Kidney (tissue), 14 donors: Measurements from ENCODE around the gene CDYL2. TPM values are rescaled to one million over a fixed set of nuclear protein-coding genes. Genes with fewer than 3 reads are reported as not detected.
A peak's percentile ranks its signal among the peaks of the same experiment; 100 is the strongest.

ENCODE experiments used
- DNase-seq, 5 donors: peaks; one replicate each; pipeline ENCODE4 v3.0.0-alpha.2; 2013 to 2020
- FAIRE-seq: peaks from 2 replicates; lab custom pipeline; 2012; peaks lifted over from hg19 to GRCh38; lab: Jason Lieb, UNC
- H3K27ac ChIP-seq, 2 donors: one replicate each; pipeline ENCODE4 v1.7.0; 2013; ENCODE audit warnings: low read depth in 2 of 2, low read length in 2 of 2, inconsistent platforms in 1 of 2
- H3K27me3 ChIP-seq: one replicate; pipeline ENCODE4 v1.7.1; 2013; ENCODE audit warnings: low read length, inconsistent platforms; ENCODE audit not compliant: control insufficient read depth, insufficient read depth
- H3K36me3 ChIP-seq, 3 donors: one replicate each; pipeline versions ENCODE4 v1.7.0 to v1.7.1; 2013; ENCODE audit warnings: low read length in 3 of 3, control low read depth in 1 of 3, inconsistent platforms in 1 of 3; ENCODE audit not compliant: insufficient read depth in 3 of 3, control insufficient read depth in 2 of 3
- H3K4me1 ChIP-seq, 3 donors: one replicate each; pipeline versions ENCODE4 v1.7.0 to v1.7.1; 2013; ENCODE audit warnings: low read length in 3 of 3, inconsistent platforms in 1 of 3, low read depth in 1 of 3; ENCODE audit not compliant: control insufficient read depth in 2 of 3, insufficient read depth in 2 of 3
- H3K4me3 ChIP-seq, 3 donors: one replicate each; pipeline versions ENCODE4 v1.7.0 to v1.8.1; 2013; ENCODE audit warnings: low read length in 3 of 3, control low read depth in 1 of 3, inconsistent platforms in 1 of 3
- H3K9ac ChIP-seq, 3 donors: one replicate each; pipeline versions ENCODE4 v1.7.0 to v1.7.1; 2013; ENCODE audit warnings: low read length in 3 of 3, control low read depth in 1 of 3, inconsistent platforms in 1 of 3
- H3K9me3 ChIP-seq, 3 donors: one replicate each; pipeline versions ENCODE4 v1.7.0 to v1.7.1; 2013; ENCODE audit warnings: low read length in 3 of 3, control low read depth in 1 of 3, inconsistent platforms in 1 of 3; ENCODE audit not compliant: control insufficient read depth in 2 of 3, insufficient read depth in 1 of 3
- CTCF ChIP-seq: IDR thresholded peaks from 3 replicates; pipeline ENCODE4 v1.5.1; 2012; ENCODE audit warnings: mild to moderate bottlenecking, moderate library complexity, borderline replicate concordance; ENCODE audit not compliant: insufficient read depth; ENCODE audit errors: extremely low read depth
- intact Hi-C: fragments of 100-400 bp; cut with DNase I; formaldehyde crosslinking; loops from one replicate; pipeline ENCODE4 v1.11.1; 2022
- polyA plus RNA-seq: library from polyadenylated mRNA; stranded (reverse); fragments of 350-450 nt; fragmentation: Illumina TruSeq; extraction: RNeasy Lipid Tissue Mini Kit (QIAGEN cat#74804); gene quantifications from one replicate; pipeline ENCODE4 v1.2.3, GENCODE V29; 2014; ENCODE audit warnings: low read depth, low replicate concordance; ENCODE audit not compliant: insufficient read depth
- total RNA-seq: library from RNA; stranded (reverse); fragmentation: NEBNext Ultra II Directional; extraction: Animal tissue kit (Norgen Biotek cat#: 25700); gene quantifications from one replicate; pipeline ENCODE4 v1.2.1, GENCODE V29; 2021
- donor health status: control.
- donor health status: control.
- donor health status: control.
- donor health status: control.
- donor health status: control.
- donor health status: DM: yes; HTN: yes; CAD: no.
- donor health status: Normal renal cell carcinoma (clear cell type).

CDYL2 gene
- total and polyA plus RNA-seq, 2 donors from 2014 or later, result 2.6 to 27.3 TPM

- peak in 1 of 5 donors; percentile 3 for DNase-seq
- TF ChIP-seq CTCF, result no peak
- Histone ChIP-seq H3K4me3 (no peak overlapping the region), H3K27me3 (no peaks in the 10 kb centered on the region), H3K27ac (no peak overlapping the region), H3K9ac (no peak overlapping the region), H3K4me1 (peaks cover 0 to 4% (median 0%) of the 10 kb centered on the region in 3 donors), H3K36me3 (no peaks in the 10 kb centered on the region), H3K9me3 (no peaks in the 10 kb centered on the region)
- intact Hi-C loops, result no loop called here
- FAIRE-seq, result no peak
Observed at GRCh38 chr16:80717611-80718010, 86.8 kb downstream of the CDYL2 start.

DNA sequence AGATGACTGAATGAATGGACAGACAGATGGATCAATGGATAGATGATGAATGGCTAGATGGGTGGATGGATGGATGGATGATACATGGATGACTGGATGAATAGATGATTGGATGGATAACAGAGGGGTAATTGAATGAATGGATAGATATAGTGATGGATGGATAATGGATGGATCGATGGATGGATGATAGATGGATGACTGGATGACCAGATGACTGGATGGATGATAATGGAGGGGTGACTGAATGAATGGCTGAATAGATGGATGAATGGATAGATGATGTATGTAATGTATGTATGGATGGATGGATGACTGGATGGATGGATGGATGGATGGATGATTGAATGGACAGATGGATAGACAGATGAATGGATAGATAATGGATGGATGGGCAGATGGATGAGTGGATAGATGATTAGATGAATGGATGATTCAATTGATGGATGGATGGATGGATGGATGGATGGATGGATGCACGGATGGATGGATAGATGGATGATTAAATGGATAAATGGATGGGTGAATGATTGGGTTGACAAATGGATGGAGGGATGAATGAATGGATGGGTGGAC, 87.7 kb downstream of the CDYL2 start:
- FAIRE-seq (no peak), DNase-seq (no peak)
- Histone ChIP-seq H3K4me3 (no peak overlapping the region), H3K9me3 (no peaks in the 10 kb centered on the region), H3K36me3 (no peaks in the 10 kb centered on the region), H3K27ac (no peak overlapping the region), H3K27me3 (no peaks in the 10 kb centered on the region), H3K9ac (no peak overlapping the region), H3K4me1 (peaks cover 0 to 4% (median 0%) of the 10 kb centered on the region in 3 donors)
- intact Hi-C loops, result no loop called here
- no peak for TF ChIP-seq CTCF

GRCh38 chr16:80711406-80711805, 93.0 kb downstream of the CDYL2 start:
- no peak for FAIRE-seq

More at GRCh38 chr16:80711406-80711805, 93.0 kb downstream of the CDYL2 start:
- no peak overlapping the region for H3K27ac ChIP-seq
- DNase-seq, result no peak
- intact Hi-C loops, result no loop called here
- H3K27me3 ChIP-seq, result no peaks in the 10 kb centered on the region
- H3K4me3 ChIP-seq, result no peak overlapping the region
- H3K4me1 ChIP-seq, result no peaks in the 10 kb centered on the region
- TF ChIP-seq CTCF, result no peak
- H3K9me3 ChIP-seq, result no peaks in the 10 kb centered on the region
- H3K36me3 ChIP-seq, result no peaks in the 10 kb centered on the region
- H3K9ac ChIP-seq, result no peak overlapping the region
